Retinal pigment epithelial cell (primary cell): ENCODE measurements around the gene PARVA.

Source experiments
- DNase-seq: peaks from one replicate; pipeline ENCODE4 v3.0.0-alpha.2; 2010; ENCODE audit warnings: low read depth
- H3K4me3 ChIP-seq: 2 replicates; pipeline ENCODE4 v1.5.1; 2011; ENCODE audit warnings: mild to moderate bottlenecking, low read length, control low read depth, moderate library complexity
- TF ChIP-seq, protein P1 (sequence below): conservative IDR thresholded peaks from 2 replicates; pipeline ENCODE4 v1.5.1; 2011; ENCODE audit warnings: low read depth, low read length, control low read depth, inconsistent platforms

PARVA gene

GRCh38 chr11:12409621-12410005 lies 32.2 kb downstream of the PARVA start:
- H3K4me3 ChIP-seq = no peak overlapping the region
- DNase-seq = no peak
- TF ChIP-seq, protein P1, sequence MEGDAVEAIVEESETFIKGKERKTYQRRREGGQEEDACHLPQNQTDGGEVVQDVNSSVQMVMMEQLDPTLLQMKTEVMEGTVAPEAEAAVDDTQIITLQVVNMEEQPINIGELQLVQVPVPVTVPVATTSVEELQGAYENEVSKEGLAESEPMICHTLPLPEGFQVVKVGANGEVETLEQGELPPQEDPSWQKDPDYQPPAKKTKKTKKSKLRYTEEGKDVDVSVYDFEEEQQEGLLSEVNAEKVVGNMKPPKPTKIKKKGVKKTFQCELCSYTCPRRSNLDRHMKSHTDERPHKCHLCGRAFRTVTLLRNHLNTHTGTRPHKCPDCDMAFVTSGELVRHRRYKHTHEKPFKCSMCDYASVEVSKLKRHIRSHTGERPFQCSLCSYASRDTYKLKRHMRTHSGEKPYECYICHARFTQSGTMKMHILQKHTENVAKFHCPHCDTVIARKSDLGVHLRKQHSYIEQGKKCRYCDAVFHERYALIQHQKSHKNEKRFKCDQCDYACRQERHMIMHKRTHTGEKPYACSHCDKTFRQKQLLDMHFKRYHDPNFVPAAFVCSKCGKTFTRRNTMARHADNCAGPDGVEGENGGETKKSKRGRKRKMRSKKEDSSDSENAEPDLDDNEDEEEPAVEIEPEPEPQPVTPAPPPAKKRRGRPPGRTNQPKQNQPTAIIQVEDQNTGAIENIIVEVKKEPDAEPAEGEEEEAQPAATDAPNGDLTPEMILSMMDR = no peak

DNA sequence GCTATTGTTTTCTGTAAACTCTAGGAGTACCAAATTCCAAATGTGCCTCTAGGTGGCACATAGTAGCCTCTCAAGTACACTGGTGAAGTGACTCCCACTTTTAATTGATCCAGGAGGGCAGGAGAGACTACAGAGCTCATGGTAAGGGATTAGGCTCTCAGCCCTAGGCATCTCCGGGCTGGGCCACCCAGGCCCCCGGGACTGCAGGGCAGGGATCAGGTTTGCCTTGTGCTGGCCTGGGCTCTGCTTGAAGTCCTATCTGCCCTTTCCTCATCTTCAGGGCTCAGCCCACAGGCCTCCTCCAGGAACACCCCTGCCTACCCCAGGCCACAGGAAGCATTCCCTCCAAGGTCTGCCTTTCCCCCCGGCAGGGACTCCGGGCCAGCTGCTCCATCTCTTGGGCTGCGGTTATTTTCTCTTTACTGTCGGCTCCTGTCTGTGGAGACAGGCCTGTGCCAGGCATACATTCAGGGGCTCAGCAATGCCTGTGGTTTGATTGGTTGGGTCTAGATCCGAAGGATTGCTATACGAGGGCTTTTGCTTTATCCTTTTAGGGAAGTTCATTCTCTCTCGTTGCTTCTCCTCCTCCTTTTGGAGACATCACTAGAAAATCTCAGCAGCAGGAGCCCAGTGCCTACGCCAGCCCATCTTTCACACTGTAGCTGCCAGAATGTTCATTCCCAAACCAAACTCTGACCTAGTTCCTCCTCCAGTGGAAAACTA lies 32.8 kb downstream of the PARVA start:
- no peak overlapping the region for H3K4me3 ChIP-seq
- DNase-seq = no peak
- TF ChIP-seq, protein P1 = peak; percentile 45

GRCh38 chr11:12411393-12411792 lies 34.0 kb downstream of the PARVA start:
- H3K4me3 ChIP-seq = no peak overlapping the region
- no peak for DNase-seq
- TF ChIP-seq, protein P1 = no peak

DNA sequence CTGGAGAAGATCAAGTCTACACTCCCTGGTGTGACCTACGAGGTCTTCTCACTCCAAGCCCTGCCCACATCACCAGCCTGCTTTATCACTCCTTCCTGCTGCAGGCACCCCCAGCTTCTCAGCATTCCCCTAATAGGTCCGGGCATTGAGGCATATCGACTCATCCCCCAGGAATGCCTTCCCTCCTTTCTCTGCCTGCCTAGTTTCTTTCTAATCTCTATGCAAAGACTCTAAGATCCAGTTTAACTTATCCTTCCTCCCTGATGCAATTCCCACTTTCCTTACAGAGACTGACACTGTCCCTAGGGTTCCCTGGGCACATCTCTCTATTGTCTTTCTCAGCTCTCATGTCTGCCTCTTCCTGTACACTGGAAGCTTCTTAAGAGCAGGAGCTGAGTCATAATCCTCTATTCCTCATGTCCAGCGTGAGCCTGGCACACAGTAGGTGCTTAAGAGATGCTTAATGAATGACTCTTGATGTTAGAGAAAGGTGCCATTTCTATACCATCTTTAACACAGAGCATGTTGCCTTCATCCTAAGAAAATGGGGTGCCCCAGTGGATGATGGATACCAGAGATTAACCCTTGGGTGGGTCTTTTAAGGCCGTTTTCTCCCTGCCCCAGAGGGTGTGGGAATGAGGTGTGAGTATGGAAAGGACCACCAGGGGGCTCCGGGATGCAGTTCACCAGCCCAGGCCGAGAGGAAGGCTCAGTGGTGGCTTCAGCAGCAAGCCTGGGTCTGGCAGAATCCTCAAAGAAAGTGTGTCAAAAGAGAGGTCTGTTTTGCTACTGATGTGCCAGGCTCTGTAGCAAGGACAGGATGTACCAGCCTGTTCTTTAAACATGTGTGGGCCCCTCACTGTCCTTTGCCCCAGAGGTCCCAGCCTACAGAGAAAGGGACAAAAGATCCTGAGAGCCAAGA lies 34.7 kb downstream of the PARVA start:
- TF ChIP-seq, protein P1 = peak; percentile 80
- no peak overlapping the region for H3K4me3 ChIP-seq
- DNase-seq = peak; percentile 85

DNA sequence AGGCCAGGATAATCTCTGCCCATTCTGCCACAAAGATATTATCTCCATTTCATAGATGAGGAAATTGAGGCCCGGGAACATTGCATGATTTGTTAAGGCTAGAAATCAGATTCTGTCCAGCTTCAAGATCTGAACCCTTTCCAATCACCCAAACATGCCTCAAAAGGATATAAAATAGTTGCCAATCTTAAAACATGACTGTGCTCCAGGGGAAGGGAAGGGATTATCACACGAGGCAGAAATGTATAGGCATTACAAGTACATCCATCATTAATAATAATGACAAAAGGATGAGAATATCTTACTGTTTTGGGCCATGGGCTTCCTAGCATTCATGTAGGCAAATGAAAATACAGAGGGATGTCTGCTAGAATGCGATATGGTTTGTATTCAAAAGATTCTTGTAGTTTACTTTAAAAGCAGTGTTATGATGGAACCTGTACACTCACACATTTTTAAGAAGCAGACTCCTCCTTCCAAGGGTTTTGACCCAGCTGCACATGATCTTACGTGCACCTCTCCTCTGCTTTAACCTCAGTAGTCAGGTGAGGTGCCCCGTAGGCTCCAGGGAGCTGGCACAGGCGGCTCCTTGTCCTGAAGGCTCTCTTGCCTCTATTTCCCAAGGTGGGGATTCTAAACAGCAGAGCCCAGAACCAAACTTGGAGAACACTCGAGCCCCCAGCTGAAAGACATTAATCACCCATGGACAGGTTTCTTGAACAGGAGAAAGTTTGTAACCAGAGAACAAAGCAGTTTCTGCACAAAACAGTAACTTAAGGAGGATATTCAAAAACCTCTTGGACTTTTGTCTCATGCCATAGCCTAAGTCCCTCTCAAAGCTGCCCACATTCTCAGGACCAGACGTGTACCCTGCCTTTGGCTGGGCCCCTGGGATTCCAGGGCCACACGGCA lies 36.0 kb downstream of the PARVA start:
- TF ChIP-seq, protein P1 = no peak
- no peak for DNase-seq
- H3K4me3 ChIP-seq = no peak overlapping the region

- H3K4me3 ChIP-seq = no peak overlapping the region
- TF ChIP-seq, protein P1 = no peak
- DNase-seq = no peak
These were observed 37.2 kb downstream of the PARVA start for GRCh38 chr11:12414611-12415010.
